GM19099 (cell line): Measurements from ENCODE around the gene SERPINA5.

Experiments used
- POLR2A ChIP-seq: IDR thresholded peaks from 3 replicates; pipeline ENCODE4 v1.6.1; 2011; ENCODE audit warnings: low read depth; ENCODE audit not compliant: insufficient read length; ENCODE audit errors: extremely low read depth

SERPINA5 gene, protein sequence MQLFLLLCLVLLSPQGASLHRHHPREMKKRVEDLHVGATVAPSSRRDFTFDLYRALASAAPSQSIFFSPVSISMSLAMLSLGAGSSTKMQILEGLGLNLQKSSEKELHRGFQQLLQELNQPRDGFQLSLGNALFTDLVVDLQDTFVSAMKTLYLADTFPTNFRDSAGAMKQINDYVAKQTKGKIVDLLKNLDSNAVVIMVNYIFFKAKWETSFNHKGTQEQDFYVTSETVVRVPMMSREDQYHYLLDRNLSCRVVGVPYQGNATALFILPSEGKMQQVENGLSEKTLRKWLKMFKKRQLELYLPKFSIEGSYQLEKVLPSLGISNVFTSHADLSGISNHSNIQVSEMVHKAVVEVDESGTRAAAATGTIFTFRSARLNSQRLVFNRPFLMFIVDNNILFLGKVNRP

GRCh38 chr14:94581127-94581999 lies at the start of gene SERPINA5:
Gene SERPINA5 (plus strand): TSS chr14:94581426. CDS start chr14:94587363, 5,937 bp downstream.
- TF ChIP-seq POLR2A, result no peak

GRCh38 chr14:94532447-94532846 lies 48.8 kb upstream of the SERPINA5 start:
- TF ChIP-seq POLR2A, result no peak

- no peak for TF ChIP-seq POLR2A
These were observed 45.7 kb upstream of the SERPINA5 start for GRCh38 chr14:94535506-94535905.

DNA sequence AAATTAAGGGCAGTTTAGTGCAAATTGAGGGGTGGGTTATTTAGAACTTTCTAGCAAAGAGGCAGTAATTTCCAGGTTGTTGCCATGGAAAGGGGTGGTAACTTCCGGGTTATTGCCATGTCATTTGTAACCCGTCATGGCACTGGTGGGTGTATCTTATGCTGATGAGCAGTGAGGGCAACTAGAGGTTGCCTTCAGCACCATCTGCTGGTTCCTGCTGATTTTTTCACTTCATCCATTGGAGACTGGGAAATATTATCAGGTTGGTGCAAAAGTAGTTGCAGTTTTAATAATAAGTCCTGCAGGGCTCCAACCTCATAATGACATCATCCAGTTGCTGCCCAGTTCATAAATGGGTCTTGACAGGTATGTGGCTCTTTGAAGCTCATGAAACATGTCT lies 44.4 kb upstream of the SERPINA5 start:
- no peak for TF ChIP-seq POLR2A

DNA sequence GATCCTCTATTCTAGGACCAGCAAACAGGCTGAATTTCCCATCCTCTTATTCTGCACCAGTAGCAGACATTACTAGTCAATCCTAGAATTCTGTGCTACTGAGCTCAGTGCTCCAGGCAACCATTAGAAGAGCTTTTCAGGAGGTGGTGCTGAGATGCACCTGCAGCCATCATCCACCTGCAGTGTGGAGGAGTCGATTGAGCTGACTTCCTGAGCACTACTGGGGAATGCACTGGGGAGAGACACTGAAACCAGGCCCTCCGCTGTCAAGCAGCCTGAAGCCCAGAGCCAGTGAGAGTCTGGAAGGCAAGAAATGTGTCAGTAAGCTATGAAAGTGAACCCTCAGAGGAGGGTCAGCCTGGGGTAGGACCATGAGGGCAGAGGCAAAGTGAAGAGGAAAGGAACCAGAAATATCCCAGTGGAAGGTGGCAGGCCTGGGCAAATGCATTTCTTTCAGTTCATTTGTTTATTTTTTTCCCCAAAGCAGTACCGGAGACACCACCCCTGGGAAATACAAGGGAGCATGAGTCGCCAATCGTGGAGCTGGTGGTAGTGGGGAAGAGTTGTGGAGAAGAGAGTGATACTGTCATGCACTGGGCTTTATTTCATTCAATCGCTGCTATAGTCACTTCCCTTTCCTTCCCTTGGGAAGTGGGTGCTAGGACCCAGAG lies 43.0 kb upstream of the SERPINA5 start:
- TF ChIP-seq POLR2A, result no peak

DNA sequence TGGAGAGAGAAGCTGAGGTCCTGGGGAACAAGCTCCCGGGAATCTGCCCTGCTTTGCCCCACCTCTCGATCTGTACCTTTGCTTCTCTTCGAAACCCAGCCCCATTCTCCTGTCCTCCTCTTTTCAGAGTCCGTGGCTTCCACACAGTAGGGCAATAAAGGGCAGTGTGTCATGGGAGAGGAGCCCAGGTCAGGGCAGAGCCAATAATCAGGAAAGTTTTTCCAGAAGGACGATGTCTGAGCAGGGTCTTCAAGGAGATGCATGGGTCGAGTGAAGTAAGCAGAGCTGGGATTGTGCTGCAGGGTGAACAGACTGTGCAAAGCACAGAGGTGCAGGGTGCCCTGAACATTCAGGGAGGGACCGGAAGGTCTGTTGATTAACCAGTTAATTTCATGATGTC lies 42.0 kb upstream of the SERPINA5 start:
- TF ChIP-seq POLR2A, result no peak

- no peak for TF ChIP-seq POLR2A
These were observed 41.0 kb upstream of the SERPINA5 start for GRCh38 chr14:94540031-94540794.

- TF ChIP-seq POLR2A, result no peak
These were observed 39.8 kb upstream of the SERPINA5 start for GRCh38 chr14:94541234-94541975.

- no peak for TF ChIP-seq POLR2A
These were observed 39.0 kb upstream of the SERPINA5 start for GRCh38 chr14:94542111-94542810.

DNA sequence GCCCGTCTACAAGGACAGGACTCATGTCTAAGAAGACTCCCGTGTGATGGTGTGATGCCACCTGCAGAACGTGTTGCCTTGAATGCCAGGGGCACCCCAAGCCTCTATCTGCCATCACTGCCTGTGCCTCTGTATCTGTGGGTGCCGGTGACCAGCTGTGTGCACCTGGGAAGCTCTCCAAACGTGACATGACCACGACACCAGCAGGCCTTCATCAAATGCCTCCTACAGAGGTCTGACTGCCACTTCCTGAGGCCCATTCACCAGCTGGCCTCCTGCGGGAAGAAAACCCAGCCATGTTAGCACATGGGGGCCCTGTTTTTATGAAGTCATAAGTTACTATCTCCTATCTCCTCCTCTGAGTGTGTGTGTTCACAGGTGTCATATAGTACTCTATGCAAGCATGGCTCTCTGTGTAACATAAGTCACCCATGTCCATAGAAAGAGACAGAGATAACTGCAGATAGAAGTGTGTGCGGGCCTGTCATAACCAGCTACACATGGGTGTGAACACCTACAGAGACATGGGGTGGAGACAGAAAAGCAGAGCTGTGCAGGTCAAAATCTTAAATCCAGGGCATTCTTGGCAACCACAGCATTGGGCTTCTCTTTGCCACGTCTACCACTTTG lies 38.3 kb upstream of the SERPINA5 start:
- TF ChIP-seq POLR2A, result no peak

- no peak for TF ChIP-seq POLR2A
These were observed 37.6 kb upstream of the SERPINA5 start for GRCh38 chr14:94543449-94544124.

GRCh38 chr14:94544726-94545125 lies 36.5 kb upstream of the SERPINA5 start:
- TF ChIP-seq POLR2A, result no peak

DNA sequence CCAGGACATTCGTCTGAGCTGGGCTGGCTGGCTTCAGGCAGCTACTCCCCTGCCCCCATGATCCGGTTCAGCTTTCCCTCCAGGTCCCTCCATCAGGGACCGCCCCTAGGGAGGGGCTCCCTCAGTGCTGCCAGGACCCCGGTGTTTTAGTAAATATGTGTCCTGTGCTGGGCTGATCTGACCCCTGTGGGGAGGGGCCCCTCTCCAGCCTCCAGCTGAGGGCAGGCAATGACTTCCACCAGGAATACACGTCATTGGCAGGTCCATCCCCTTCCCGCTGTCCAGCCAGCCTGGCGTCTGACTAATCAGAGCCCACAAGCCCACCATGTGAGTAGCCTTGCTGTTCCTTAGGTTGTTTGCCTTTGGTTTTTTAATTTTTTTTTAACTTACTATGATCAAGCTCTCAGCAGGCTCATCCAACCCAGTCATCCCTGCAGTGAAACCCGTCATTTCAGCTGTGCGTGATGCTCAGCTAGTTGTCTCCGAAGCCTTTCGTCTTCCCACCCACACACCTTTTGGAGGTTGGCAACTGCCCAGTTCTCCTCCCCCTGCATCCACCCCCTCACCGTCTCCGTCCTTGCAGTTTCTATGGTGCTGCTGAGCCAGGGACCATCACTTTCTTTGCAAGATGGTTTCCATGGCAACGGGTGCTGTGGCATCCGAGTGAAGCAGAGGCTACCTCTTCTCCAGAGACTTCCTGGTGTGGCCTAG lies 35.9 kb upstream of the SERPINA5 start:
- TF ChIP-seq POLR2A, result no peak
